Upper lobe of left lung (tissue), 4 donors: Measurements from ENCODE around the gene FAM236D.
"Not testable (repeated sequence)": the region's sequence is repeated elsewhere in the genome, so short reads cannot be mapped to it uniquely, and the experiment has no call there.

Experiments
- POLR2AphosphoS5 ChIP-seq, 2 donors: sonication (generic); formaldehyde crosslinking; IDR thresholded peaks; one replicate each; pipeline ENCODE4 v1.5.1; 2017; ENCODE audit warnings: antibody characterized with exemption in 2 of 2
- TF ChIP-seq, protein P1 (sequence below), 6 experiments: fragments of 450-650 bp in 4 of 6; fragments of 200-600 bp in 2 of 6; sonication (generic) in 2 of 6; IDR thresholded peaks; one replicate each; pipeline ENCODE4 v1.5.1; 2016 to 2019; ENCODE audit warnings: antibody characterized with exemption in 6 of 6

DNA sequence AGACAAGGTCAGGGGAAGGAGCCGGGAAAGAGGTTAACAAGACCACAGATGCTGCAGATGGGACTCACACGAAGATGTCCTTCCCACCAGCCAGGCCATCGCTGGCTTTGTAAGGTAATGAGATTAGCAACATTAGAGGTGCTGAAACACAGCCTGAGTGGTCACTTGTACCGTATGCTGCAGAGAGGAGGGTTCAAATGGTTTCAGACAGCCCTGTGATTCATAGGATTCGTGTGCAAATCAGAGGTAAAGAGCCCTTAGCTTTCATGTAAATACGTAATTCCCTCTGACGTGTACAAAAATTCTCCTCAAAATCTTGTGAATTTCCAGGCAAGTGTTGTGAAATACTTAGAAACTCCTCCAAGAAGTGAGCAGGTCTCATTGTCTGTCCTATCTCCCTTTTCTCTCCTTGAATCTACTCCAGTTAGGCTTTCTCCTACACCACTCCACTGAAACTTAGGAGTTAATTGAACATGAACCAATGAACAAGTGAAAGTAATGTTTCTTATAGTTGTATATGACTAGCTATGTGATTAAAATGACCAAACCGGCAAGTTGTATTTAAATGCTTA lies 24.6 kb downstream of the FAM236D start:
- TF ChIP-seq POLR2AphosphoS5 (IDR thresholded peaks at IDR 0.05) = not testable (repeated sequence)
- TF ChIP-seq, protein P1, sequence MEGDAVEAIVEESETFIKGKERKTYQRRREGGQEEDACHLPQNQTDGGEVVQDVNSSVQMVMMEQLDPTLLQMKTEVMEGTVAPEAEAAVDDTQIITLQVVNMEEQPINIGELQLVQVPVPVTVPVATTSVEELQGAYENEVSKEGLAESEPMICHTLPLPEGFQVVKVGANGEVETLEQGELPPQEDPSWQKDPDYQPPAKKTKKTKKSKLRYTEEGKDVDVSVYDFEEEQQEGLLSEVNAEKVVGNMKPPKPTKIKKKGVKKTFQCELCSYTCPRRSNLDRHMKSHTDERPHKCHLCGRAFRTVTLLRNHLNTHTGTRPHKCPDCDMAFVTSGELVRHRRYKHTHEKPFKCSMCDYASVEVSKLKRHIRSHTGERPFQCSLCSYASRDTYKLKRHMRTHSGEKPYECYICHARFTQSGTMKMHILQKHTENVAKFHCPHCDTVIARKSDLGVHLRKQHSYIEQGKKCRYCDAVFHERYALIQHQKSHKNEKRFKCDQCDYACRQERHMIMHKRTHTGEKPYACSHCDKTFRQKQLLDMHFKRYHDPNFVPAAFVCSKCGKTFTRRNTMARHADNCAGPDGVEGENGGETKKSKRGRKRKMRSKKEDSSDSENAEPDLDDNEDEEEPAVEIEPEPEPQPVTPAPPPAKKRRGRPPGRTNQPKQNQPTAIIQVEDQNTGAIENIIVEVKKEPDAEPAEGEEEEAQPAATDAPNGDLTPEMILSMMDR (IDR thresholded peaks at IDR 0.05) = not testable (repeated sequence)
